HCT116 (cell line): ENCODE data around the gene NABP1. TPM values are rescaled to one million over a fixed set of nuclear protein-coding genes. Genes with fewer than 3 reads are reported as not detected.

ENCODE experiments used
- ATAC-seq: fragments of 200-7000 bp; cut with Tn5 transposase; 2 replicates; pipeline ENCODE4 v1.9.1; 2020; ENCODE audit warnings: mild to moderate bottlenecking, moderate library complexity
- BruUV-seq: library from RNA; stranded (reverse); fragments of 400-500 nt; replicated peaks from 2 replicates; lab custom pipeline; 2021; lab: Mats Ljungman, UMichigan
- CTCF ChIA-PET: fragments of 300-600 bp; sonication (Branson Sonifier 250); formaldehyde crosslinking; loops from one replicate; lab custom pipeline; 2021; ENCODE audit warnings: antibody characterized with exemption; lab: Charles Lee
- POLR2A ChIA-PET: fragments of 300-600, 350-600 bp; sonication (Branson Sonifier 250); formaldehyde crosslinking; loops from one replicate; lab custom pipeline; 2021; ENCODE audit warnings: antibody characterized with exemption; lab: Charles Lee
- RAD21 ChIA-PET, 2 experiments: fragments of 300-600 bp; sonication (Branson Sonifier 250); formaldehyde crosslinking; loops; one replicate each; lab custom pipeline; 2023; ENCODE audit warnings: low total read pairs in 2 of 2; ENCODE audit not compliant: uncharacterized antibody in 2 of 2, unreplicated experiment in 2 of 2, low non-redundant PET in 1 of 2; lab: Charles Lee
- DNase-seq: peaks from one replicate; pipeline ENCODE4 v3.0.0-alpha.2; 2010; ENCODE audit warnings: low read depth, low spot score
- H2AFZ ChIP-seq: fragments of 200-600 bp; shearing (Covaris generic), sonication (generic); 2 replicates; pipeline ENCODE4 v1.6.1; 2017; ENCODE audit warnings: low read depth, mixed run types, mixed read lengths, antibody characterized with exemption, low read length; ENCODE audit not compliant: poor library complexity, severe bottlenecking
- H3K27ac ChIP-seq: 2 replicates; pipeline ENCODE4 v1.5.1; 2012; ENCODE audit warnings: low read depth, low read length
- H3K27me3 ChIP-seq: fragments of 200-600 bp; sonication (generic); 2 replicates; pipeline ENCODE4 v1.6.1; 2016; ENCODE audit warnings: mixed run types, low read length, mixed read lengths; ENCODE audit not compliant: insufficient read depth
- H3K36me3 ChIP-seq, 2 experiments: fragments of 200-500 bp in 1 of 2; fragments of 200-600 bp in 1 of 2; sonication (Bioruptor generic) in 1 of 2; sonication (generic) in 1 of 2; 2 replicates each; pipeline versions ENCODE4 v1.5.1 to v1.6.1; 2014 to 2016; ENCODE audit warnings: low read length in 2 of 2, inconsistent platforms in 1 of 2, mixed read lengths in 1 of 2, mixed run types in 1 of 2; ENCODE audit not compliant: insufficient read depth in 2 of 2, control insufficient read depth in 1 of 2
- H3K4me1 ChIP-seq, 2 experiments: fragments of 200-600 bp in 1 of 2; sonication (generic) in 1 of 2; 2 replicates each; pipeline versions ENCODE4 v1.5.1 to v1.6.1; 2012 to 2017; ENCODE audit warnings: low read length in 2 of 2, inconsistent platforms in 1 of 2, mild to moderate bottlenecking in 1 of 2, mixed read lengths in 1 of 2, mixed run types in 1 of 2, moderate library complexity in 1 of 2; ENCODE audit not compliant: insufficient read depth in 2 of 2, control insufficient read depth in 1 of 2
- H3K4me2 ChIP-seq: fragments of 200-600 bp; sonication (generic); 2 replicates; pipeline ENCODE4 v1.6.1; 2017; ENCODE audit warnings: mixed run types, low read length, mixed read lengths
- H3K4me3 ChIP-seq, 2 experiments: fragments of 200-600 bp in 1 of 2; sonication (generic) in 1 of 2; replicated peaks in 1 of 2; 2 replicates each; pipeline ENCODE4 v1.5.1; 2011 to 2016; ENCODE audit warnings: low read length in 2 of 2, control low read depth in 1 of 2, low read depth in 1 of 2, mild to moderate bottlenecking in 1 of 2, mixed read lengths in 1 of 2, mixed run types in 1 of 2
- H3K79me2 ChIP-seq: fragments of 200-600 bp; sonication (generic); 2 replicates; pipeline ENCODE4 v1.6.1; 2017; ENCODE audit warnings: mild to moderate bottlenecking, mixed run types, low read length, moderate library complexity, mixed read lengths; ENCODE audit not compliant: insufficient read depth
- H3K9ac ChIP-seq: fragments of 200-600 bp; sonication (generic); 2 replicates; pipeline ENCODE4 v1.6.1; 2016; ENCODE audit warnings: low read length, mixed read lengths
- H3K9me2 ChIP-seq: fragments of 200-600 bp; sonication (generic), shearing (Covaris generic); 2 replicates; pipeline ENCODE4 v1.6.1; 2017; ENCODE audit warnings: mixed run types, mild to moderate bottlenecking, moderate library complexity; ENCODE audit not compliant: insufficient read depth
- H3K9me3 ChIP-seq, 2 experiments: fragments of 200-500 bp in 1 of 2; fragments of 200-600 bp in 1 of 2; sonication (Bioruptor generic) in 1 of 2; sonication (generic) in 1 of 2; 2 replicates each; pipeline ENCODE4 v1.6.1; 2014 to 2017; ENCODE audit warnings: low read length in 2 of 2, mixed read lengths in 2 of 2, inconsistent platforms in 1 of 2, low read depth in 1 of 2, mild to moderate bottlenecking in 1 of 2, mixed run types in 1 of 2, moderate library complexity in 1 of 2; ENCODE audit not compliant: control insufficient read depth in 1 of 2, insufficient read depth in 1 of 2
- H4K20me1 ChIP-seq: fragments of 200-600 bp; sonication (generic), shearing (Covaris generic); 2 replicates; pipeline ENCODE4 v1.6.1; 2017; ENCODE audit warnings: mixed run types, mild to moderate bottlenecking, moderate library complexity; ENCODE audit not compliant: insufficient read depth
- ATF3 ChIP-seq: IDR thresholded peaks from 2 replicates; pipeline ENCODE4 v1.6.1; 2012
- CEBPB ChIP-seq: IDR thresholded peaks from 2 replicates; pipeline ENCODE4 v1.6.1; 2012; ENCODE audit warnings: low read depth
- EGR1 ChIP-seq: IDR thresholded peaks from 2 replicates; pipeline ENCODE4 v1.6.1; 2012; ENCODE audit warnings: low read depth
- ELF1 ChIP-seq: IDR thresholded peaks from 2 replicates; pipeline ENCODE4 v1.6.1; 2012; ENCODE audit warnings: low read depth, borderline replicate concordance
- EZH2phosphoT487 ChIP-seq: fragments of 200-600 bp; IDR thresholded peaks from 2 replicates; pipeline ENCODE4 v1.6.1; 2018; ENCODE audit warnings: antibody characterized with exemption, borderline replicate concordance
- FOSL1 ChIP-seq: IDR thresholded peaks from 2 replicates; pipeline ENCODE4 v1.6.1; 2012; ENCODE audit warnings: low read depth
- POLR2A ChIP-seq: IDR thresholded peaks from 2 replicates; pipeline ENCODE4 v1.7.0; 2011; ENCODE audit warnings: borderline replicate concordance; ENCODE audit not compliant: insufficient read depth, insufficient read length; ENCODE audit errors: extremely low read depth
- POLR2AphosphoS5 ChIP-seq: IDR thresholded peaks from 2 replicates; pipeline ENCODE4 v1.6.1; 2011; ENCODE audit warnings: mild to moderate bottlenecking, low read depth, low read length, moderate library complexity
- RAD21 ChIP-seq: IDR thresholded peaks from 2 replicates; pipeline ENCODE4 v1.6.1; 2012; ENCODE audit warnings: low read depth, mild to moderate bottlenecking
- SP1 ChIP-seq: IDR thresholded peaks from 2 replicates; pipeline ENCODE4 v1.6.1; 2012; ENCODE audit warnings: low read depth
- SRF ChIP-seq: IDR thresholded peaks from 2 replicates; pipeline ENCODE4 v1.6.1; 2012; ENCODE audit warnings: low read depth
- TCF7L2 ChIP-seq: IDR thresholded peaks from 2 replicates; pipeline ENCODE4 v1.7.0; 2011; ENCODE audit warnings: borderline replicate concordance, inconsistent platforms; ENCODE audit not compliant: insufficient read depth, insufficient read length; ENCODE audit errors: extremely low read depth
- ZBTB33 ChIP-seq: IDR thresholded peaks from 2 replicates; pipeline ENCODE4 v1.6.1; 2011; ENCODE audit warnings: mild to moderate bottlenecking, low read length, moderate library complexity; ENCODE audit not compliant: insufficient replicate concordance; ENCODE audit errors: extremely low read depth
- ZFX ChIP-seq: fragments of 450-650 bp; IDR thresholded peaks from 2 replicates; pipeline ENCODE4 v1.6.1; 2017
- ZNF274 ChIP-seq: fragments of 200-500 bp; sonication (Bioruptor generic); IDR thresholded peaks from 2 replicates; pipeline ENCODE4 v1.6.1; 2014; ENCODE audit warnings: mild to moderate bottlenecking, low read depth, low read length, inconsistent platforms
- intact Hi-C: fragments of 100-400 bp; cut with micrococcal nuclease; formaldehyde crosslinking; loops from 2 replicates; pipeline ENCODE4 v1.10.0; 2022
- total RNA-seq: library from RNA; stranded (reverse); gene quantifications from one replicate; pipeline ENCODE4 v1.2.1, GENCODE V29; 2021; ENCODE audit not compliant: unreplicated experiment

The NABP1 gene
- total RNA-seq, 1 experiment from 2014 or later: 39.3 TPM

GRCh38 chr2:191629976-191630712 lies 47.8 kb upstream of the NABP1 start:
- ChIA-PET RAD21 (no interaction called here), POLR2A (no interaction called here), CTCF (no interaction called here)
- no peaks in the 10 kb centered on the region for H3K79me2 ChIP-seq
- no peak overlapping the region for H3K4me2 ChIP-seq
- no peaks in the 10 kb centered on the region for H3K9me2 ChIP-seq
- TF ChIP-seq FOSL1 (no peak), ZBTB33 (no peak), POLR2AphosphoS5 (no peak), SRF (no peak), ELF1 (no peak), TCF7L2 (no peak)
- no peaks in the 10 kb centered on the region for H4K20me1 ChIP-seq
- no peak overlapping the region for H3K27ac ChIP-seq
- H3K4me3 ChIP-seq: no peak overlapping the region
- no peak overlapping the region for H3K9ac ChIP-seq
- intact Hi-C loops: no loop called here
- no TSS peak for BruUV-seq
- H3K27me3 ChIP-seq: no peaks in the 10 kb centered on the region
- no peaks in the 10 kb centered on the region for H3K9me3 ChIP-seq
- no peaks in the 10 kb centered on the region for H3K36me3 ChIP-seq
- H2AFZ ChIP-seq: no peak overlapping the region
- ATAC-seq: no peak
- H3K4me1 ChIP-seq: peaks cover 3 to 14% of the 10 kb centered on the region in 2 experiments
- no peak for DNase-seq

GRCh38 chr2:191631754-191632153 lies 46.2 kb upstream of the NABP1 start:
- H3K27me3 ChIP-seq: no peaks in the 10 kb centered on the region
- no peak overlapping the region for H3K4me3 ChIP-seq
- H3K9ac ChIP-seq: no peak overlapping the region
- H3K4me1 ChIP-seq: peaks cover 19 to 24% of the 10 kb centered on the region in 2 experiments
- H3K79me2 ChIP-seq: no peaks in the 10 kb centered on the region
- no peak for ATAC-seq
- H3K9me3 ChIP-seq: no peaks in the 10 kb centered on the region
- intact Hi-C loops: no loop called here
- no peak for DNase-seq
- no peak overlapping the region for H2AFZ ChIP-seq
- H4K20me1 ChIP-seq: no peaks in the 10 kb centered on the region
- CTCF ChIA-PET: no interaction called here
- POLR2A ChIA-PET: interaction anchor here (0.7 kb wide), 1 partner anchor 46 kb away, joined by 3 read pairs; no protein-coding TSS in a partner anchor
- H3K36me3 ChIP-seq: no peaks in the 10 kb centered on the region
- BruUV-seq: no TSS peak
- RAD21 ChIA-PET: no interaction called here
- H3K4me2 ChIP-seq: no peak overlapping the region
- H3K9me2 ChIP-seq: no peaks in the 10 kb centered on the region
- H3K27ac ChIP-seq: no peak overlapping the region
- TF ChIP-seq ZNF274 (no peak), ATF3 (no peak), EZH2phosphoT487 (no peak), RAD21 (no peak), SP1 (no peak), ELF1 (no peak), SRF (no peak), EGR1 (no peak), POLR2A (no peak), FOSL1 (no peak), TCF7L2 (no peak), ZFX (no peak), POLR2AphosphoS5 (no peak), CEBPB (no peak)
